Liver (tissue), 9 donors: ENCODE measurements around the gene GATA6. TPM values are rescaled to one million over a fixed set of nuclear protein-coding genes. Genes with fewer than 3 reads are reported as not detected.

Experiments used
- DNase-seq: peaks from one replicate; pipeline ENCODE4 v3.0.0-alpha.2; 2017; ENCODE audit warnings: low spot score
- H3K27ac ChIP-seq, 2 donors: one replicate each; pipeline ENCODE4 v1.7.0; 2013; ENCODE audit warnings: inconsistent platforms in 2 of 2, low read length in 2 of 2, control low read depth in 1 of 2, low read depth in 1 of 2, mild to moderate bottlenecking in 1 of 2
- H3K27me3 ChIP-seq, 4 donors: one replicate each; pipeline versions ENCODE4 v1.6.1 to v1.7.0; 2013; ENCODE audit warnings: low read length in 3 of 4, inconsistent platforms in 1 of 4, mild to moderate bottlenecking in 1 of 4, moderate library complexity in 1 of 4; ENCODE audit not compliant: control insufficient read depth in 4 of 4, insufficient read depth in 4 of 4
- H3K36me3 ChIP-seq, 4 donors: one replicate each; pipeline versions ENCODE4 v1.6.1 to v1.7.0; 2013; ENCODE audit warnings: low read length in 3 of 4, mild to moderate bottlenecking in 3 of 4, low read depth in 1 of 4, moderate library complexity in 1 of 4; ENCODE audit not compliant: control insufficient read depth in 4 of 4, insufficient read depth in 3 of 4
- H3K4me1 ChIP-seq, 4 donors: one replicate each; pipeline versions ENCODE4 v1.6.1 to v1.7.0; 2013; ENCODE audit warnings: low read length in 3 of 4, mild to moderate bottlenecking in 3 of 4, moderate library complexity in 1 of 4; ENCODE audit not compliant: control insufficient read depth in 4 of 4, insufficient read depth in 4 of 4
- H3K4me3 ChIP-seq, 3 donors: one replicate each; pipeline versions ENCODE4 v1.6.1 to v1.7.0; 2013; ENCODE audit warnings: low read length in 3 of 3, control low read depth in 1 of 3, low read depth in 1 of 3, mild to moderate bottlenecking in 1 of 3
- H3K9ac ChIP-seq, 2 donors: one replicate each; pipeline ENCODE4 v1.7.0; 2013; ENCODE audit warnings: low read length in 2 of 2, mild to moderate bottlenecking in 2 of 2, moderate library complexity in 2 of 2, control low read depth in 1 of 2, low read depth in 1 of 2
- H3K9me3 ChIP-seq, 4 donors: one replicate each; pipeline versions ENCODE4 v1.6.1 to v1.7.0; 2013; ENCODE audit warnings: low read length in 3 of 4; ENCODE audit not compliant: control insufficient read depth in 4 of 4
- EGR1 ChIP-seq, 2 donors: IDR thresholded peaks; 2 replicates each; pipeline ENCODE4 v1.6.1; 2016 to 2018; ENCODE audit warnings: antibody characterized with exemption in 2 of 2, low read depth in 2 of 2
- FOXA1 ChIP-seq: IDR thresholded peaks from 2 replicates; pipeline ENCODE4 v1.6.1; 2016; ENCODE audit warnings: antibody characterized with exemption
- FOXA2 ChIP-seq: IDR thresholded peaks from 2 replicates; pipeline ENCODE4 v1.6.1; 2016; ENCODE audit warnings: antibody characterized with exemption
- GABPA ChIP-seq, 2 donors: IDR thresholded peaks in 1 of 2; conservative IDR thresholded peaks in 1 of 2; 2 replicates each; pipeline ENCODE4 v1.6.1; 2016; ENCODE audit warnings: antibody characterized with exemption in 2 of 2, mild to moderate bottlenecking in 1 of 2, moderate library complexity in 1 of 2
- HNF4A ChIP-seq, 2 donors: conservative IDR thresholded peaks; 2 replicates each; pipeline ENCODE4 v1.6.1; 2016; ENCODE audit warnings: antibody characterized with exemption in 2 of 2, mild to moderate bottlenecking in 2 of 2
- HNF4G ChIP-seq: IDR thresholded peaks from 2 replicates; pipeline ENCODE4 v1.6.1; 2016; ENCODE audit warnings: antibody characterized with exemption
- JUND ChIP-seq, 2 donors: IDR thresholded peaks; 2 replicates each; pipeline ENCODE4 v1.6.1; 2016; ENCODE audit warnings: antibody characterized with exemption in 2 of 2
- NR2F2 ChIP-seq: IDR thresholded peaks from 2 replicates; pipeline ENCODE4 v1.6.1; 2016; ENCODE audit warnings: antibody characterized with exemption
- SP1 ChIP-seq: IDR thresholded peaks from 2 replicates; pipeline ENCODE4 v1.6.1; 2018; ENCODE audit warnings: antibody characterized with exemption, mild to moderate bottlenecking
- WGBS: extraction: QIAGEN DNeasy Blood & Tissue Kit; methylation state at CpG from one replicate; pipeline ENCODE4 v1.1.7; 2013; 5-methylcytosine and 5-hydroxymethylcytosine counted together
- polyA plus RNA-seq, 2 donors: library from polyadenylated mRNA; stranded (reverse) in 1 of 2; unstranded in 1 of 2; fragments of 200-250 nt in 1 of 2; fragments of >200 nt in 1 of 2; fragmentation: Nextera tagmentation in 1 of 2; extraction: Ambion mirVana in 1 of 2; gene quantifications; one replicate each; pipeline versions ENCODE4 v1.2.1 to v1.2.3, GENCODE V29; 2013 to 2015
- total RNA-seq, 2 donors: library from RNA; depleted of rRNA; stranded (reverse); fragments of >200 nt; gene quantifications; one replicate each; pipeline ENCODE4 v1.2.3, GENCODE V29; 2014
- TF ChIP-seq, protein P1 (sequence below): IDR thresholded peaks from 2 replicates; pipeline ENCODE4 v1.6.1; 2016; ENCODE audit warnings: antibody characterized with exemption
- TF ChIP-seq, protein P2 (sequence below): IDR thresholded peaks from 2 replicates; pipeline ENCODE4 v1.6.1; 2016; ENCODE audit warnings: antibody characterized with exemption
- TF ChIP-seq, protein P3 (sequence below): fragments of 150-350 bp; IDR thresholded peaks from 2 replicates; pipeline ENCODE4 v1.5.1; 2017; ENCODE audit warnings: improper control_type of control experiment, low read depth, low read length; ENCODE audit not compliant: missing input control
- TF ChIP-seq, protein P4 (sequence below): IDR thresholded peaks from 2 replicates; pipeline ENCODE4 v1.6.1; 2016; ENCODE audit warnings: antibody characterized with exemption, mild to moderate bottlenecking
- TF ChIP-seq, protein P5 (sequence below): IDR thresholded peaks from 2 replicates; pipeline ENCODE4 v1.6.1; 2016; ENCODE audit warnings: antibody characterized with exemption
- donor health status: healthy.
- donor health status: healthy.
- donor health status: healthy.
- donor health status: healthy.
- donor health status: healthy.

The GATA6 gene
- total and polyA plus RNA-seq, 4 donors = 1.8 to 6.6 (median 4.9) TPM

DNA sequence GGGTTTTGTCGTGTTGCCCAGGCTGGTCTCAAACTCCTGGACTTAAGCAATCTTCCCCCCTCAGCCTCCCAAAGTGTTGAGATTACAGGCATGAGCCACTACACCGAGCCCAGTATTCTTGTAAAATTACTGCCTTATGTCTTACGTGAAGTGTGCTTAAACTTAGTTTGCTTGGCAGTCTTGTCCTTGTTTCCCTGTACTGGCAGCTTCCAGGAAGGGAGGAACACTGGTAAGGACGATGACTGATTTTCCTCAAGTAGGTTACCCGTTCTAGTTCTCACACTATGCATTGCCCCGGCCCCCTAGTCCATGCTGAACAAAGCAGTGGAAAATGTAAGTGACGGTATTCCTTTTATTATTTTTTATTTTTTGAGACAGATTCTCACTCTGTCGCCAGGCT lies 19.7 kb upstream of the GATA6 start:
- TF ChIP-seq, protein P1, sequence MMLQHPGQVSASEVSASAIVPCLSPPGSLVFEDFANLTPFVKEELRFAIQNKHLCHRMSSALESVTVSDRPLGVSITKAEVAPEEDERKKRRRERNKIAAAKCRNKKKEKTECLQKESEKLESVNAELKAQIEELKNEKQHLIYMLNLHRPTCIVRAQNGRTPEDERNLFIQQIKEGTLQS = no peak
- no peak for TF ChIP-seq HNF4A (conservative IDR thresholded peaks at IDR 0.05)
- TF ChIP-seq NR2F2 = no peak
- TF ChIP-seq FOXA2 = no peak
- TF ChIP-seq GABPA (IDR thresholded peaks at IDR 0.05 in 1 of 2, conservative IDR thresholded peaks at IDR 0.05 in 1 of 2) = no peak
- TF ChIP-seq, protein P2, sequence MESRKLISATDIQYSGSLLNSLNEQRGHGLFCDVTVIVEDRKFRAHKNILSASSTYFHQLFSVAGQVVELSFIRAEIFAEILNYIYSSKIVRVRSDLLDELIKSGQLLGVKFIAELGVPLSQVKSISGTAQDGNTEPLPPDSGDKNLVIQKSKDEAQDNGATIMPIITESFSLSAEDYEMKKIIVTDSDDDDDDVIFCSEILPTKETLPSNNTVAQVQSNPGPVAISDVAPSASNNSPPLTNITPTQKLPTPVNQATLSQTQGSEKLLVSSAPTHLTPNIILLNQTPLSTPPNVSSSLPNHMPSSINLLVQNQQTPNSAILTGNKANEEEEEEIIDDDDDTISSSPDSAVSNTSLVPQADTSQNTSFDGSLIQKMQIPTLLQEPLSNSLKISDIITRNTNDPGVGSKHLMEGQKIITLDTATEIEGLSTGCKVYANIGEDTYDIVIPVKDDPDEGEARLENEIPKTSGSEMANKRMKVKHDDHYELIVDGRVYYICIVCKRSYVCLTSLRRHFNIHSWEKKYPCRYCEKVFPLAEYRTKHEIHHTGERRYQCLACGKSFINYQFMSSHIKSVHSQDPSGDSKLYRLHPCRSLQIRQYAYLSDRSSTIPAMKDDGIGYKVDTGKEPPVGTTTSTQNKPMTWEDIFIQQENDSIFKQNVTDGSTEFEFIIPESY = no peak
- no peak for TF ChIP-seq EGR1 (IDR thresholded peaks at IDR 0.05; ENCODE audit: low read depth in 2 of 2)
- TF ChIP-seq, protein P3, sequence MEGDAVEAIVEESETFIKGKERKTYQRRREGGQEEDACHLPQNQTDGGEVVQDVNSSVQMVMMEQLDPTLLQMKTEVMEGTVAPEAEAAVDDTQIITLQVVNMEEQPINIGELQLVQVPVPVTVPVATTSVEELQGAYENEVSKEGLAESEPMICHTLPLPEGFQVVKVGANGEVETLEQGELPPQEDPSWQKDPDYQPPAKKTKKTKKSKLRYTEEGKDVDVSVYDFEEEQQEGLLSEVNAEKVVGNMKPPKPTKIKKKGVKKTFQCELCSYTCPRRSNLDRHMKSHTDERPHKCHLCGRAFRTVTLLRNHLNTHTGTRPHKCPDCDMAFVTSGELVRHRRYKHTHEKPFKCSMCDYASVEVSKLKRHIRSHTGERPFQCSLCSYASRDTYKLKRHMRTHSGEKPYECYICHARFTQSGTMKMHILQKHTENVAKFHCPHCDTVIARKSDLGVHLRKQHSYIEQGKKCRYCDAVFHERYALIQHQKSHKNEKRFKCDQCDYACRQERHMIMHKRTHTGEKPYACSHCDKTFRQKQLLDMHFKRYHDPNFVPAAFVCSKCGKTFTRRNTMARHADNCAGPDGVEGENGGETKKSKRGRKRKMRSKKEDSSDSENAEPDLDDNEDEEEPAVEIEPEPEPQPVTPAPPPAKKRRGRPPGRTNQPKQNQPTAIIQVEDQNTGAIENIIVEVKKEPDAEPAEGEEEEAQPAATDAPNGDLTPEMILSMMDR = no peak
- TF ChIP-seq HNF4G = no peak
- TF ChIP-seq, protein P4, sequence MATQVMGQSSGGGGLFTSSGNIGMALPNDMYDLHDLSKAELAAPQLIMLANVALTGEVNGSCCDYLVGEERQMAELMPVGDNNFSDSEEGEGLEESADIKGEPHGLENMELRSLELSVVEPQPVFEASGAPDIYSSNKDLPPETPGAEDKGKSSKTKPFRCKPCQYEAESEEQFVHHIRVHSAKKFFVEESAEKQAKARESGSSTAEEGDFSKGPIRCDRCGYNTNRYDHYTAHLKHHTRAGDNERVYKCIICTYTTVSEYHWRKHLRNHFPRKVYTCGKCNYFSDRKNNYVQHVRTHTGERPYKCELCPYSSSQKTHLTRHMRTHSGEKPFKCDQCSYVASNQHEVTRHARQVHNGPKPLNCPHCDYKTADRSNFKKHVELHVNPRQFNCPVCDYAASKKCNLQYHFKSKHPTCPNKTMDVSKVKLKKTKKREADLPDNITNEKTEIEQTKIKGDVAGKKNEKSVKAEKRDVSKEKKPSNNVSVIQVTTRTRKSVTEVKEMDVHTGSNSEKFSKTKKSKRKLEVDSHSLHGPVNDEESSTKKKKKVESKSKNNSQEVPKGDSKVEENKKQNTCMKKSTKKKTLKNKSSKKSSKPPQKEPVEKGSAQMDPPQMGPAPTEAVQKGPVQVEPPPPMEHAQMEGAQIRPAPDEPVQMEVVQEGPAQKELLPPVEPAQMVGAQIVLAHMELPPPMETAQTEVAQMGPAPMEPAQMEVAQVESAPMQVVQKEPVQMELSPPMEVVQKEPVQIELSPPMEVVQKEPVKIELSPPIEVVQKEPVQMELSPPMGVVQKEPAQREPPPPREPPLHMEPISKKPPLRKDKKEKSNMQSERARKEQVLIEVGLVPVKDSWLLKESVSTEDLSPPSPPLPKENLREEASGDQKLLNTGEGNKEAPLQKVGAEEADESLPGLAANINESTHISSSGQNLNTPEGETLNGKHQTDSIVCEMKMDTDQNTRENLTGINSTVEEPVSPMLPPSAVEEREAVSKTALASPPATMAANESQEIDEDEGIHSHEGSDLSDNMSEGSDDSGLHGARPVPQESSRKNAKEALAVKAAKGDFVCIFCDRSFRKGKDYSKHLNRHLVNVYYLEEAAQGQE = no peak
- no peak for DNase-seq
- Histone ChIP-seq H3K4me3 (no peak overlapping the region), H3K27ac (no peak overlapping the region), H3K27me3 (no peaks in the 10 kb centered on the region), H3K4me1 (no peaks in the 10 kb centered on the region), H3K36me3 (peaks cover 0 to 2% (median 0%) of the 10 kb centered on the region in 4 donors), H3K9ac (no peak overlapping the region), H3K9me3 (no peaks in the 10 kb centered on the region)
- 89% methylated on average over 8 of the region's 8 CpGs for WGBS

DNA sequence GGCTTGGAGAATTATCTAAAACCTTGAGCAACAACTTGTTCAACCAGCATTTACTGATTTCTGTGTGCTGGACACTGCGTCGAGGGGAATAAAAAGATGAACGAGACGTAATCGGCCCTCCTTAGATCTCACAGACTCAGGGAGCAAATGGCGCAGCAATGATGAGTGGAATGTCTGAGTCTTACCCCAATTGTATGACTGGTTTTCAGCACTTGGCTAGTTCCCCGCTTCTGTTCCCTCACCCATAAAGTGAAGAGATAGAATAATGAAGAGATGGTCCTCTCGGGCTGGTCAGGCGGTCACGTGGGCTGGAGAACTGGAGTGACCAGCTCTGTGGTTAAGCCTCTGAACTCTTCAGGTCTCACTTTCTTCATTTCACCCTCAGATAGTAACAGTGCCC lies 17.3 kb upstream of the GATA6 start:
- H3K27me3 ChIP-seq = no peaks in the 10 kb centered on the region
- no peak for DNase-seq
- no peak overlapping the region for H3K4me3 ChIP-seq
- no peak overlapping the region for H3K9ac ChIP-seq
- no peak overlapping the region for H3K27ac ChIP-seq
- H3K9me3 ChIP-seq = no peaks in the 10 kb centered on the region
- peaks cover 0 to 2% (median 0%) of the 10 kb centered on the region in 4 donors for H3K36me3 ChIP-seq
- 95% methylated on average over 10 of the region's 10 CpGs for WGBS
- peaks cover 0 to 3% (median under 1%) of the 10 kb centered on the region in 4 donors for H3K4me1 ChIP-seq
- TF ChIP-seq SP1 (no peak), EGR1 (IDR thresholded peaks at IDR 0.05; ENCODE audit: low read depth in 2 of 2) (no peak), NR2F2 (no peak), FOXA1 (no peak), JUND (IDR thresholded peaks at IDR 0.05) (no peak), HNF4G (no peak), GABPA (IDR thresholded peaks at IDR 0.05 in 1 of 2, conservative IDR thresholded peaks at IDR 0.05 in 1 of 2) (no peak), FOXA2 (no peak)
- TF ChIP-seq, protein P2 = no peak
- TF ChIP-seq, protein P3 = no peak
- TF ChIP-seq, protein P4 = no peak
- TF ChIP-seq, protein P5, sequence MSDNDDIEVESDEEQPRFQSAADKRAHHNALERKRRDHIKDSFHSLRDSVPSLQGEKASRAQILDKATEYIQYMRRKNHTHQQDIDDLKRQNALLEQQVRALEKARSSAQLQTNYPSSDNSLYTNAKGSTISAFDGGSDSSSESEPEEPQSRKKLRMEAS = no peak
